Measurements from ENCODE around the gene LRRC63. TPM values are rescaled to one million over a fixed set of nuclear protein-coding genes. Genes with fewer than 3 reads are reported as not detected.
A peak's percentile ranks its signal among the peaks of the same experiment; 100 is the strongest.
"Not testable (repeated sequence)": the region's sequence is repeated elsewhere in the genome, so short reads cannot be mapped to it uniquely, and the experiment has no call there.

Gene LRRC63
- total and polyA plus RNA-seq, 12 donors, result 0.12 to 0.15 TPM; not detected in 10

- WGBS, 2 donors, result 93% methylated on average over 3 of the region's 3 CpGs
- no peak overlapping the region for H3K4me3 ChIP-seq
Observed at GRCh38 chr13:46213242-46213641, 1.5 kb downstream of the LRRC63 start.

GRCh38 chr13:46214741-46215140 lies 3.0 kb downstream of the LRRC63 start:
- intact Hi-C loops (cut with DNase I); DNase-seq; H3K36me3 ChIP-seq; H3K27ac ChIP-seq; ATAC-seq; H3K4me3 ChIP-seq: not testable (repeated sequence)
- H3K4me1 ChIP-seq, result peaks cover 0 to 21% (median 5%) of the 10 kb centered on the region in 9 donors
- WGBS, 2 donors, result 83 to 91% methylated on average over 1 of the region's 1 CpG
- peaks cover 0 to 10% (median 0%) of the 10 kb centered on the region in 11 donors for H3K9me3 ChIP-seq
- peaks cover 0 to 25% (median 10%) of the 10 kb centered on the region in 7 donors for H3K27me3 ChIP-seq

More at GRCh38 chr13:46213242-46213641, 1.5 kb downstream of the LRRC63 start:
- no peak for TF ChIP-seq CTCF (IDR thresholded peaks at IDR 0.05)
- DNase-seq (no peak), ATAC-seq (no peak)
- peaks cover 0 to 21% (median 5%) of the 10 kb centered on the region in 9 donors for H3K4me1 ChIP-seq
- H3K36me3 ChIP-seq, result no peaks in the 10 kb centered on the region
- H3K9me3 ChIP-seq, result peaks cover 0 to 10% (median 0%) of the 10 kb centered on the region in 11 donors
- no peak overlapping the region for H3K27ac ChIP-seq
- intact Hi-C loops (cut with DNase I), result no loop called here
- peaks cover 0 to 33% (median 22%) of the 10 kb centered on the region in 7 donors for H3K27me3 ChIP-seq

GRCh38 chr13:46220234-46220633 lies 8.5 kb downstream of the LRRC63 start:
- H3K4me1 ChIP-seq; H3K27me3 ChIP-seq; H3K27ac ChIP-seq; intact Hi-C loops (cut with DNase I); H3K4me3 ChIP-seq; ATAC-seq; H3K36me3 ChIP-seq: not testable (repeated sequence)
- DNase-seq, result peak in 1 of 2 donors; percentile 19
- WGBS, 2 donors, result 9% methylated on average over 2 of the region's 2 CpGs
- H3K9me3 ChIP-seq, result peaks cover 0 to 36% (median 11%) of the 10 kb centered on the region in 11 donors

GRCh38 chr13:46229251-46229650 lies 17.5 kb downstream of the LRRC63 start:
- 92 to 94% methylated on average over 2 of the region's 2 CpGs for WGBS, 2 donors
- no peak for TF ChIP-seq CTCF (IDR thresholded peaks at IDR 0.05)

GRCh38 chr13:46232281-46232680 lies 20.6 kb downstream of the LRRC63 start:
- H3K36me3 ChIP-seq, result no peaks in the 10 kb centered on the region
- no peaks in the 10 kb centered on the region for H3K4me1 ChIP-seq
- no peak overlapping the region for H3K27ac ChIP-seq
- intact Hi-C loops (cut with DNase I), result no loop called here
- no peaks in the 10 kb centered on the region for H3K27me3 ChIP-seq
- ATAC-seq (no peak), DNase-seq (no peak)
- WGBS, 2 donors, result 74 to 79% methylated on average over 3 of the region's 3 CpGs
- TF ChIP-seq CTCF (IDR thresholded peaks at IDR 0.05), result no peak
- H3K4me3 ChIP-seq, result no peak overlapping the region
- peaks cover 0 to 61% (median 25%) of the 10 kb centered on the region in 11 donors for H3K9me3 ChIP-seq

More at GRCh38 chr13:46229251-46229650, 17.5 kb downstream of the LRRC63 start:
- ATAC-seq, result no peak
- Histone ChIP-seq H3K4me1 (no peaks in the 10 kb centered on the region), H3K27ac (no peak overlapping the region), H3K9me3 (peaks cover 0 to 41% (median 9%) of the 10 kb centered on the region in 11 donors), H3K4me3 (no peak overlapping the region), H3K36me3 (no peaks in the 10 kb centered on the region), H3K27me3 (no peaks in the 10 kb centered on the region)
- intact Hi-C loops (cut with DNase I), result no loop called here
- no peak for DNase-seq
